Keratinocyte (primary cell): ENCODE data around the gene TMEM225B.

ENCODE experiments used
- EZH2 ChIP-seq: IDR thresholded peaks from one replicate; pipeline ENCODE4 v1.6.1; 2012; ENCODE audit warnings: inconsistent platforms, mild to moderate bottlenecking, low read length, moderate library complexity
- TF ChIP-seq, protein P1 (sequence below), 3 experiments: IDR thresholded peaks in 1 of 3; conservative IDR thresholded peaks in 1 of 3; optimal IDR thresholded peaks in 1 of 3; 2 replicates in 2 of 3; 3 replicates in 1 of 3; pipeline versions ENCODE3 to v1.5.1; 2011; ENCODE audit warnings: low read length in 3 of 3, mild to moderate bottlenecking in 3 of 3, moderate library complexity in 2 of 3, control low read depth in 1 of 3, inconsistent platforms in 1 of 3; ENCODE audit not compliant: insufficient read depth in 2 of 3; ENCODE audit errors: extremely low read depth in 1 of 3

DNA sequence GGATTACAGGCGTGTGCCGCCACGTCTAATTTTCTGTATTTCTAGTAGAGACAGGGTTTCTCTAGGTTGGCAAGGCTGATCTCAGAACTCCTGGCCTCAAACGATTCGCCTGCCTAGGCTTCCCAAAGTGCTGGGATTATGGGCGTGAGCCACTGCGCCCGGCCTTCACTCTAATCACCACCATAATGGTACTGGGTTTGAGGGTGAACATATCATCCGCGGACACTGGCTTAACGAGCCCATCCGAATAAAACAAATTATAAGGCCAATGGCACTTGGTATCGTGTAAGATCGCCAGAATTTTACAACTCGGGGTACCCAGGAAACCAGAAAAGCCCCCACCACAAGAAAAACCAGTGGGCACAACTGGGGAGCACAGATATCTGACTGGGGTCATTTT lies 46.7 kb upstream of the TMEM225B start:
- TF ChIP-seq, protein P1, sequence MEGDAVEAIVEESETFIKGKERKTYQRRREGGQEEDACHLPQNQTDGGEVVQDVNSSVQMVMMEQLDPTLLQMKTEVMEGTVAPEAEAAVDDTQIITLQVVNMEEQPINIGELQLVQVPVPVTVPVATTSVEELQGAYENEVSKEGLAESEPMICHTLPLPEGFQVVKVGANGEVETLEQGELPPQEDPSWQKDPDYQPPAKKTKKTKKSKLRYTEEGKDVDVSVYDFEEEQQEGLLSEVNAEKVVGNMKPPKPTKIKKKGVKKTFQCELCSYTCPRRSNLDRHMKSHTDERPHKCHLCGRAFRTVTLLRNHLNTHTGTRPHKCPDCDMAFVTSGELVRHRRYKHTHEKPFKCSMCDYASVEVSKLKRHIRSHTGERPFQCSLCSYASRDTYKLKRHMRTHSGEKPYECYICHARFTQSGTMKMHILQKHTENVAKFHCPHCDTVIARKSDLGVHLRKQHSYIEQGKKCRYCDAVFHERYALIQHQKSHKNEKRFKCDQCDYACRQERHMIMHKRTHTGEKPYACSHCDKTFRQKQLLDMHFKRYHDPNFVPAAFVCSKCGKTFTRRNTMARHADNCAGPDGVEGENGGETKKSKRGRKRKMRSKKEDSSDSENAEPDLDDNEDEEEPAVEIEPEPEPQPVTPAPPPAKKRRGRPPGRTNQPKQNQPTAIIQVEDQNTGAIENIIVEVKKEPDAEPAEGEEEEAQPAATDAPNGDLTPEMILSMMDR (optimal IDR thresholded peaks at IDR 0.05 in 1 of 3, IDR thresholded peaks at IDR 0.05 in 1 of 3, conservative IDR thresholded peaks at IDR 0.05 in 1 of 3; ENCODE audit: extremely low read depth in 1 of 3, insufficient read depth in 2 of 3, low read length in 3 of 3) = no peak
- no peak for TF ChIP-seq EZH2
